HepG2 (cell line): Measurements from ENCODE around the gene AIF1. TPM values are rescaled to one million over a fixed set of nuclear protein-coding genes. Genes with fewer than 3 reads are reported as not detected.
A peak's percentile ranks its signal among the peaks of the same experiment; 100 is the strongest.

ENCODE experiments used
- ELF4 ChIP-seq: sonication (generic); formaldehyde crosslinking; IDR thresholded peaks from 2 replicates; pipeline ENCODE4 v1.5.0; 2020; ENCODE audit warnings: missing genetic modification reagents, mild to moderate bottlenecking, moderate library complexity, borderline replicate concordance
- NRL ChIP-seq: sonication (generic); formaldehyde crosslinking; IDR thresholded peaks from 2 replicates; pipeline ENCODE4 v1.5.0; 2020; ENCODE audit warnings: missing genetic modification reagents, mild to moderate bottlenecking, moderate library complexity, borderline replicate concordance
- TOE1 ChIP-seq: sonication (generic); formaldehyde crosslinking; IDR thresholded peaks from 2 replicates; pipeline ENCODE4 v1.4.0; 2020; ENCODE audit warnings: mild to moderate bottlenecking, missing genetic modification reagents
- ZNF234 ChIP-seq: sonication (generic); formaldehyde crosslinking; conservative IDR thresholded peaks from 2 replicates; pipeline ENCODE4 v1.5.1; 2020; ENCODE audit warnings: mild to moderate bottlenecking, missing genetic modification reagents
- ZNF331 ChIP-seq: sonication (generic); formaldehyde crosslinking; IDR thresholded peaks from 2 replicates; pipeline ENCODE4 v1.4.0; 2020; ENCODE audit warnings: missing genetic modification reagents
- ZNF451 ChIP-seq: sonication (generic); formaldehyde crosslinking; IDR thresholded peaks from 2 replicates; pipeline ENCODE4 v1.5.0; 2020; ENCODE audit warnings: mild to moderate bottlenecking, missing genetic modification reagents
- ZNF607 ChIP-seq: sonication (generic); formaldehyde crosslinking; IDR thresholded peaks from 2 replicates; pipeline ENCODE4 v1.5.1; 2020; ENCODE audit warnings: missing genetic modification reagents, mild to moderate bottlenecking, borderline replicate concordance
- ZNF616 ChIP-seq: sonication (generic); formaldehyde crosslinking; IDR thresholded peaks from 2 replicates; pipeline ENCODE4 v1.5.0; 2020; ENCODE audit warnings: low read depth, mild to moderate bottlenecking, missing genetic modification reagents
- ZNF768 ChIP-seq: sonication (generic); formaldehyde crosslinking; IDR thresholded peaks from 2 replicates; pipeline ENCODE4 v1.4.0; 2020; ENCODE audit warnings: missing genetic modification reagents
- ZNF850 ChIP-seq: sonication (generic); formaldehyde crosslinking; conservative IDR thresholded peaks from 2 replicates; pipeline ENCODE4 v1.9.0; 2021; ENCODE audit warnings: mild to moderate bottlenecking, missing genetic modification reagents
- polyA plus RNA-seq, 8 experiments: library from polyadenylated mRNA; depleted of rRNA in 3 of 8; stranded (reverse) in 7 of 8; unstranded in 1 of 8; fragments of >200 nt; fragmentation: Illumina TruSeq in 4 of 8; extraction: Trizol in 4 of 8; gene quantifications; 2 replicates each; pipeline versions ENCODE4 v1.2.1 to v1.2.3, GENCODE V29; 2011 to 2016; ENCODE audit warnings: low read depth in 4 of 8, missing spikeins in 1 of 8, mixed read lengths in 1 of 8; ENCODE audit not compliant: insufficient read depth in 1 of 8
- total RNA-seq, 5 experiments: library from RNA; depleted of rRNA; stranded (reverse); fragments of >200 nt; fragmentation: Illumina TruSeq; extraction: Trizol; gene quantifications; 2 replicates each; pipeline ENCODE4 v1.2.3, GENCODE V29; 2016; ENCODE audit warnings: low read depth in 1 of 5
- TF ChIP-seq, protein P1 (sequence below): sonication (generic); formaldehyde crosslinking; IDR thresholded peaks from 2 replicates; pipeline ENCODE4 v1.4.0; 2020; ENCODE audit warnings: missing genetic modification reagents, borderline replicate concordance
- TF ChIP-seq, protein P2 (sequence below): sonication (generic); formaldehyde crosslinking; IDR thresholded peaks from 2 replicates; pipeline ENCODE4 v1.4.0; 2020; ENCODE audit warnings: missing genetic modification reagents
- TF ChIP-seq, protein P3 (sequence below): sonication (generic); formaldehyde crosslinking; IDR thresholded peaks from 2 replicates; pipeline ENCODE4 v1.5.0; 2020; ENCODE audit warnings: missing genetic modification reagents, mild to moderate bottlenecking, borderline replicate concordance
- TF ChIP-seq, protein P4 (sequence below): sonication (generic); formaldehyde crosslinking; IDR thresholded peaks from 2 replicates; pipeline ENCODE4 v1.5.0; 2020; ENCODE audit warnings: missing genetic modification reagents
- TF ChIP-seq, protein P5 (sequence below): sonication (generic); formaldehyde crosslinking; IDR thresholded peaks from 2 replicates; pipeline ENCODE4 v1.8.0; 2022; ENCODE audit warnings: missing genetic modification reagents, low read depth, mild to moderate bottlenecking, borderline replicate concordance

AIF1 gene
- total and polyA plus RNA-seq, 2 of the 13 experiments (the other 11 are each of a cell fraction or from before 2014, with no cell fraction given) = 1.5 TPM; not detected in 1

DNA sequence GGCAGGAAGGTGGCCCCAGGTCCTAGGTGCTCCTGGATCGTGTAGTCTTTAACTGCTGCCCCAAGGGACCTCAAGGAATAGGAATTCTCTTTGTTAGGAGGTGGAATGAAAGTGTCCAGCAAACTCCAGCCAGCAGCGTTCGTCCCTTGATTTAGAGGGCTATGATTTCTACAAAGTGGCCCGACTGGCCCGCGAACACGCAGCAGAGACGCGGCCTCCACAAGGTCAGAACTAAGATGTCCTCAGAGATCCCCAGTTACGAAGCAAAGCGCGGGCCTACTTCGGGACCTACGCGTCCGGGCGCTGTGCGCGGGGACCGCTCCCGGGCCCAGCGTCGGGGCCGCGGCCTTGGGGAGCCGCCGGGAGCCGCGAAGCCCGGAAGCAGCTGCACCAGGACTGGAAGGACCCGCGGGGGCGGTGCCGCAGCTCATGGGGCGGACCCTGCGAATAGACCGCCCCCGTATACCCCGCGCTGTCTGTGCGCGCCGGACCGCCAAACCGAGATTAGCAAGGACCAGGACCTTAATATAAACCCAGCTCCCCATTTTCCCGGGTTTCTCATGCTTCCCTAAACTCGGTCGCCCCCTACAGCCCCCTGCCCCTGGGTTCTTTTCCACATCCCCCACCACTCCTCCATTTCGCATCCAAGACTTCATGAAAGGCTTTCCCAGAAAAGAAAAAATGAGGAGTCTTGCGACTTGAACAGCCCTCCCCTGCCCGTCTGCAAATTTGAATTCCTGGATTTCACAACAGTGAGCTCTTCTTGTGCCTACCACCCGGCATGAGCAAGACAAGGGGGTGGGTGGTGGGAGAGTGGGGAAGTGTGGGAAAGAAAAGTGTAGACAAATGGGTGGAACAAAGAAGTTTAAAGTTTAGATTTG lies 45.6 kb downstream of the AIF1 start, which contains the start of gene C6orf47 (continued):
- TF ChIP-seq, protein P1, sequence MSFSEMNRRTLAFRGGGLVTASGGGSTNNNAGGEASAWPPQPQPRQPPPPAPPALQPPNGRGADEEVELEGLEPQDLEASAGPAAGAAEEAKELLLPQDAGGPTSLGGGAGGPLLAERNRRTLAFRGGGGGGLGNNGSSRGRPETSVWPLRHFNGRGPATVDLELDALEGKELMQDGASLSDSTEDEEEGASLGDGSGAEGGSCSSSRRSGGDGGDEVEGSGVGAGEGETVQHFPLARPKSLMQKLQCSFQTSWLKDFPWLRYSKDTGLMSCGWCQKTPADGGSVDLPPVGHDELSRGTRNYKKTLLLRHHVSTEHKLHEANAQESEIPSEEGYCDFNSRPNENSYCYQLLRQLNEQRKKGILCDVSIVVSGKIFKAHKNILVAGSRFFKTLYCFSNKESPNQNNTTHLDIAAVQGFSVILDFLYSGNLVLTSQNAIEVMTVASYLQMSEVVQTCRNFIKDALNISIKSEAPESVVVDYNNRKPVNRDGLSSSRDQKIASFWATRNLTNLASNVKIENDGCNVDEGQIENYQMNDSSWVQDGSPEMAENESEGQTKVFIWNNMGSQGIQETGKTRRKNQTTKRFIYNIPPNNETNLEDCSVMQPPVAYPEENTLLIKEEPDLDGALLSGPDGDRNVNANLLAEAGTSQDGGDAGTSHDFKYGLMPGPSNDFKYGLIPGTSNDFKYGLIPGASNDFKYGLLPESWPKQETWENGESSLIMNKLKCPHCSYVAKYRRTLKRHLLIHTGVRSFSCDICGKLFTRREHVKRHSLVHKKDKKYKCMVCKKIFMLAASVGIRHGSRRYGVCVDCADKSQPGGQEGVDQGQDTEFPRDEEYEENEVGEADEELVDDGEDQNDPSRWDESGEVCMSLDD = peak; percentile 92
- TF ChIP-seq ZNF331 (peak; percentile 69; the same call in 1 of the 2 replicates), ZNF616 (CRISPR knock-in tag) (0 out of 2 replicates have a peak, but pooled peaks have one; percentile 58), ZNF607 (CRISPR knock-in tag) (peak; percentile 82; the same call in 1 of the 2 replicates), ZNF451 (peak; percentile 85; the same call in 1 of the 2 replicates), ZNF768 (peak; percentile 86; the same call in 1 of the 2 replicates), ZNF234 (CRISPR knock-in tag) (peak; percentile 74; the same call in 1 of the 2 replicates), ZNF850 (CRISPR knock-in tag) (peak; percentile 25; the same call in 1 of the 2 replicates), TOE1 (CRISPR knock-in tag) (no peak), NRL (CRISPR knock-in tag) (peak; percentile 86), ELF4 (CRISPR knock-in tag) (no peak; the same call in 1 of the 2 replicates)
- TF ChIP-seq, protein P2, sequence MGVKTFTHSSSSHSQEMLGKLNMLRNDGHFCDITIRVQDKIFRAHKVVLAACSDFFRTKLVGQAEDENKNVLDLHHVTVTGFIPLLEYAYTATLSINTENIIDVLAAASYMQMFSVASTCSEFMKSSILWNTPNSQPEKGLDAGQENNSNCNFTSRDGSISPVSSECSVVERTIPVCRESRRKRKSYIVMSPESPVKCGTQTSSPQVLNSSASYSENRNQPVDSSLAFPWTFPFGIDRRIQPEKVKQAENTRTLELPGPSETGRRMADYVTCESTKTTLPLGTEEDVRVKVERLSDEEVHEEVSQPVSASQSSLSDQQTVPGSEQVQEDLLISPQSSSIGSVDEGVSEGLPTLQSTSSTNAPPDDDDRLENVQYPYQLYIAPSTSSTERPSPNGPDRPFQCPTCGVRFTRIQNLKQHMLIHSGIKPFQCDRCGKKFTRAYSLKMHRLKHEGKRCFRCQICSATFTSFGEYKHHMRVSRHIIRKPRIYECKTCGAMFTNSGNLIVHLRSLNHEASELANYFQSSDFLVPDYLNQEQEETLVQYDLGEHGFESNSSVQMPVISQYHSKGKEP (CRISPR knock-in tag) = no peak
- TF ChIP-seq, protein P3, sequence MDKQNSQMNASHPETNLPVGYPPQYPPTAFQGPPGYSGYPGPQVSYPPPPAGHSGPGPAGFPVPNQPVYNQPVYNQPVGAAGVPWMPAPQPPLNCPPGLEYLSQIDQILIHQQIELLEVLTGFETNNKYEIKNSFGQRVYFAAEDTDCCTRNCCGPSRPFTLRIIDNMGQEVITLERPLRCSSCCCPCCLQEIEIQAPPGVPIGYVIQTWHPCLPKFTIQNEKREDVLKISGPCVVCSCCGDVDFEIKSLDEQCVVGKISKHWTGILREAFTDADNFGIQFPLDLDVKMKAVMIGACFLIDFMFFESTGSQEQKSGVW (CRISPR knock-in tag) = no peak
- TF ChIP-seq, protein P4, sequence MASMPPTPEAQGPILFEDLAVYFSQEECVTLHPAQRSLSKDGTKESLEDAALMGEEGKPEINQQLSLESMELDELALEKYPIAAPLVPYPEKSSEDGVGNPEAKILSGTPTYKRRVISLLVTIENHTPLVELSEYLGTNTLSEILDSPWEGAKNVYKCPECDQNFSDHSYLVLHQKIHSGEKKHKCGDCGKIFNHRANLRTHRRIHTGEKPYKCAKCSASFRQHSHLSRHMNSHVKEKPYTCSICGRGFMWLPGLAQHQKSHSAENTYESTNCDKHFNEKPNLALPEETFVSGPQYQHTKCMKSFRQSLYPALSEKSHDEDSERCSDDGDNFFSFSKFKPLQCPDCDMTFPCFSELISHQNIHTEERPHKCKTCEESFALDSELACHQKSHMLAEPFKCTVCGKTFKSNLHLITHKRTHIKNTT = peak; percentile 81; the same call in 1 of the 2 replicates
- TF ChIP-seq, protein P5, sequence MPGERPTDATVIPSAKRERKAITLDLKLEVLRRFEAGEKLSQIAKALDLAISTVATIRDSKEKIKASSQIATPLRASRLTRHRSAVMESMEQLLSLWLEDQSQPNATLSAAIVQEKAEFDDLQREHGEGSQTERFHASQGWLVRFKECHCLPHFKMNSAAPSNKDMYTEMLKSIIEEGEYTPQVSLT (CRISPR knock-in tag) = peak; percentile 79; the same call in 1 of the 2 replicates
